ENCODE results near the gene DFFB.
"Not testable (repeated sequence)": the region's sequence is repeated elsewhere in the genome, so short reads cannot be mapped to it uniquely, and the experiment has no call there.

The DFFB gene

GRCh38 chr1:3907031-3907534, 49.8 kb downstream of the DFFB start:
- DNase-seq (ENCODE audit: insufficient read length, low spot score), result no peak
- no peak for FAIRE-seq

DNA sequence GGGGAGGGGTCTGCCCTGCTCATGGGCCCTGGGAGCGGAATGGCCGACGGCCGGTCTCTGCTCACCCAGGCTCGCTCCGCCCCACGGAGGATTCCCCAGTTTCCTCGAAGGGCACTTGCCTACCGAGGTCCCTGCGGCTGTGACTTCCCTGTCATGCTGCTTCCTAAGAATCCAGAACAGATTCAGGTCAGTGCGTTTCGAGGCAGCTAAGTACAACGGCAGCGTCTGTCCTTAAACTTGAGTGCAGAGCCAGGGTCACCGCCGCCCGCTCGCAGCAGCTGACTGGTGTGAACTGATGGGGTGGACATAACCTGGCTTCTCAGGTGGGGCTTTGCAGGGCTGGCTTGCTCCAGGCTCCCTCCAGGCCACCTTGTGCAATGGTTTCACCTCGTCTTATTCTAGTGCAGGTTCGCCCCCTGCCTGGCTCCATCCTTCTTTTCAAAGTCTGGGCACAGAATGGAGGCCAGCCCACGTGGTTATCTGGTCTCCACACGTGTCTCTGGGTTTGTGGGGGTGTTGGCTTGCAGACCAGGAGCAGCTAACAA, 50.4 kb downstream of the DFFB start:
- no peak for DNase-seq (ENCODE audit: insufficient read length, low spot score)

GRCh38 chr1:3908886-3909517, 51.7 kb downstream of the DFFB start:
- DNase-seq (ENCODE audit: insufficient read length, low spot score) (no peak), FAIRE-seq (no peak)

More for the DNA sequence above, 50.4 kb downstream of the DFFB start:
- FAIRE-seq, result no peak

GRCh38 chr1:3909615-3910014, 52.3 kb downstream of the DFFB start:
- DNase-seq (ENCODE audit: insufficient read length, low spot score) (no peak), FAIRE-seq (no peak)

- DNase-seq (ENCODE audit: insufficient read length, low spot score) (no peak), FAIRE-seq (no peak)
Observed at GRCh38 chr1:3910049-3910731, 52.9 kb downstream of the DFFB start.

DNA sequence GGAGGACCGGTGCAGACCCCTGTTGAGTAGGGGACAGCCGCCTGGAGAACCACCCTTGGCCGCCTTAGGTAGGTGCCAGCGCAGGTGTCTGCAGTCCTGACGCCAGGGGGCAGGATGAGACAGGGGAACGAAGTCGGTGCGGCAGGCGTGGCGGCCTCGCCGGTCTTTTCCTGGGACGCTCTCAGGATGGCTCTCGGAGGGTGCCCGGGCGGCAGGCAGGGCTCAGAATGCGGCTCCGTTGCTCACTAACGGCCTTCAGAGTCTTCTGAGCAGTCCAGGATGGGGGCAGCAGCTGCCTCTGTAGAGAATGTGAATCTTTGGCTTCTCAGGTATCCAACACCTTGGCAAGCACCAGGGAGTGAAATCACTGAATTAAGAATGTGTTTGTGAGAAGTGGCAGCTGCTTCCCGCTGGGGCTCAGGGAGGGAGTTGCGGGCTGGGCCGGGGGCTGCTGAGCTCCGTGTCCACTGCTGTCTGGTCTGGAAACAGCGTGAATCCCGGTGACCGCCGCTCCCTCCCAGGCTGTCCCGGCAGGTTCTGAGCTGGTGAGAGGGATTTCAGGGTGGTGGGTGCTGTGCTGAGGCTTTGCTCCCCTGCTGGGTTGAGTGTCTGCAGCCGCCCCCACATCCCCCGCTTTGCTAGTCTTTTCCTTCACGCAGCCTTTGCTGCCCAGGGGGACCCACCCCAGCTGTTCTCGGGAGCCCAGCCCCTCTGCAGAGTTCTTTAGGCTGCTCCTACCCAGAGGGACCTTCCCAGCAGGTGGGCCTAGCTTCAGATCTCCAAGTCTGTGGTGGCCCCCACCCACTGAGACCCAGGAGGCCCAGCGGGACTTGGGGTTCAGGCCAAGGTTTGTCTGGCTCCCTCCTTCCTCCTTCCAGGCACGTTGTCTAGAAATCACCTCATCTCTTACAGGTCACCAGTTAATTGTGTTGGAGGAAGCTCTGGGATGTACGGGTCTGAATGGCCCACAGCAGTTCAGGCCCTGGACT, 53.9 kb downstream of the DFFB start:
- FAIRE-seq (peak; percentile 64), DNase-seq (ENCODE audit: insufficient read length, low spot score) (peak; percentile 86)

- FAIRE-seq (no peak), DNase-seq (ENCODE audit: insufficient read length, low spot score) (no peak)
Observed at GRCh38 chr1:3911981-3912808, 54.9 kb downstream of the DFFB start.

- no peak for DNase-seq (ENCODE audit: insufficient read length, low spot score)
- no peak for FAIRE-seq
Observed at GRCh38 chr1:3912809-3913685, 55.8 kb downstream of the DFFB start.

DNA sequence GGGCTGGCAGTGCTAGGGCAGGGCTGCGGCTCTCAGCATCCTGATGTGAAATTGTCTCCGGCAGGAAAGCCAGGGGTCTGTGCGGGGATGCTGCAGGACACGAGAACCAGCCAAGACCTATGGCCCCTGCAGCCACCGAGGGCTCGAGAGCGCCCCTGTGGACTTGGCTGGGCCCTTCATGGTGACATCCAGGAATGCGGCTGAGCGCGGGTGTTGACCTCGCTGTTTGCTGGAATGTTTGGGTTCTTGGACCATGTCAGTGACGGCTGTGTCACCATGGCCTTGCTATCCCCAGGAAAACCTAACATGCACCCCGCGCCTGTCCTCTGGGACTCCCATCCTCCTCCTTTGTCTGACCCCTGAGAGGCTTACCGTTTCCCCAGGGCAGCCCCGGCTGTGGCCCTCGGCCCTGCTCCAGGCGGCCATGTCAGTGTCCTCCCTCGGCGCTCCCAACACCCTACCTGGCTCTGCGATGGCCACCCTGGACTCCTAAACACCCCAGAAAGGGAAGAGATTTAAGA, 57.1 kb downstream of the DFFB start:
- no peak for DNase-seq (ENCODE audit: insufficient read length, low spot score)
- no peak for FAIRE-seq

- FAIRE-seq (no peak), DNase-seq (ENCODE audit: insufficient read length, low spot score) (no peak)
Observed at GRCh38 chr1:3914911-3915310, 57.6 kb downstream of the DFFB start.

DNA sequence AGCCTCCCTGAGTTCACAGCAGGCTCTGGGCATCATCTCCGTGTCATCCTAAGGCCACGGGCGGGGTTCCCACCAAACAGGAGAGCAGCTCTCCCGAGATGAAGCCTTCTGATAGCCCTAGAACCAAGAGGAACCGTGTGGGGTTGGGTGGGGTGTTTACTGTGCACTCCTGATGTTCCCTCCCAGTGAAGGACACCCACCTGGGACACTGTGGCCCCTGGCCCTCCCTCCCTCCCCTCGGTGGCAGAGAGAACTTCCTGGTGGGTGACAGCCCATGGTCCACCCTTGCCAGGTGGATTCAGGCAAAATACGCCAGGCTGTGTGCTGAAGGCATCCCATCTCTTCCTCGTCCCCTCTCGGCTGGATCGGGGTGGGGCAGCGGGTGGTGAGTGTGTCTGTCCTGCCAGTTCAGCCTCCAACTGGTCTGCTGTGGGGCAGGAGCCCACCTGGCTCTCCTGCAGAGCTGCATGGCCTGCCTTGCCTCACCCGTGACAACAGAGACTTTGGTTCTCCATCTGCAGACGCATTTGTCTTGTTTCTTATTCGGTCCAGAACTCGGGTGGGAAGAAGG, 58.4 kb downstream of the DFFB start:
- no peak for DNase-seq (ENCODE audit: insufficient read length, low spot score)
- no peak for FAIRE-seq

GRCh38 chr1:3917761-3918160, 60.5 kb downstream of the DFFB start:
- FAIRE-seq, result no peak

DNA sequence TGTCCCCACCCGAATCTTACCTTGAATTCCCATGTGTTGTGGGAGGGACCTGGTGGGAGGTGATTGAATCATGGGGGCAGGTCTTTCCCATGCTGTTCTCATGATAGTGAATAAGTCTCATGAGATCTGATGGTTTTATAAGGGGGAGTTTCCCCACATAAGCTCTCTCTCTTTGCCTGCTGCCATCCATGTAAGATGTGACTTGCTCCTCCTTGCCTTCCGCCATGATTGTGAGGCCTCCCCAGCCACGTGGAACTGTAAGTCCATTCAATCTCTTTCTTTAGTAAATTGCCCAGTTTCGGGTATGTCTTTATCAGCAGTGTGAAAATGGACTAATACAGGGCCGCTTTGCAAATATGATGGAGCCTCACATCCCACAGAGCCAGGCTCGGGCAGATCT, 61.1 kb downstream of the DFFB start:
- FAIRE-seq; DNase-seq (ENCODE audit: insufficient read length, low spot score): not testable (repeated sequence)

More at GRCh38 chr1:3917761-3918160, 60.5 kb downstream of the DFFB start:
- DNase-seq (ENCODE audit: insufficient read length, low spot score), result no peak

- no peak for DNase-seq (ENCODE audit: insufficient read length, low spot score)
- FAIRE-seq, result no peak
Observed at GRCh38 chr1:3918966-3919611, 61.8 kb downstream of the DFFB start.

DNA sequence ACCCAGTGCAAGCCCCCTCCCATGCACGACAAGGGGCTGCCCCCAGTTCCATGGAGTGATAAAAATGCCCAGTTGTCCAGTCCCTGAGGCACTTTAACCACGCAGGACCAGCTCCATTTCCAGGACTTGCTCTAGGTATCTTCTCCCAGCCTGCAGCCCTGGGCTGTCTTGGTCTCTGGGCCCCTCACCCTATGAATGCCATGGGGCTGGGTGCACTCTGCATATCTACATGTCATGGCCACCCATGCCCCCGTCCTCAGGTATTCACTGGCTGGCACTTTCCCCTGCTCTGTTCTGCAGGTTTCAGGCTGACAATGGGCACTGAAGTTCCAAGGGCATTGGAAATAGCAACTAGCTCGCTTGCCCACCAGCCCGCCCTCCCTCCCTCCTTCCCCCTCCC, 62.4 kb downstream of the DFFB start:
- no peak for FAIRE-seq

DNA sequence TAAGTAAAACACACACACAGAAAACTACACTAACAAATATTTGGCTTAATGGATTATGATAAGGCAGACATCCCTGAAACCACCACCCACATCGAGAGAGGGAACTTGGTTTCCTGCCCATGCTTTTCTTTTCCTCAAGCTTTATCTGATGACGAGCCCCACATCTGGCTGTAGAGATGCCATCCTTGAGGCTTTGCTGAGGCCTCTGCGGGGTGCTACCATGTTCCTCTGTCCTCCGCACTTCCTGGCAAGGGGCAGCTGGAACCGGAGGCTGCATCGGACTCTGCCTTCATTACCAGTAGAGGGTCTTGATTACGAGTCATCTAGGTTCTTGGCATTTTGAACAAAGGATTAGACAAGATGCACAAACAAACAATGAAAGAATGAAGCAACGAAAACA, 64.5 kb downstream of the DFFB start:
- FAIRE-seq, result no peak
- no peak for DNase-seq (ENCODE audit: insufficient read length, low spot score)

More for the DNA sequence above, 62.4 kb downstream of the DFFB start:
- no peak for DNase-seq (ENCODE audit: insufficient read length, low spot score)

GRCh38 chr1:3922201-3922725, 65.0 kb downstream of the DFFB start:
- no peak for FAIRE-seq
- DNase-seq (ENCODE audit: insufficient read length, low spot score), result no peak

DNA sequence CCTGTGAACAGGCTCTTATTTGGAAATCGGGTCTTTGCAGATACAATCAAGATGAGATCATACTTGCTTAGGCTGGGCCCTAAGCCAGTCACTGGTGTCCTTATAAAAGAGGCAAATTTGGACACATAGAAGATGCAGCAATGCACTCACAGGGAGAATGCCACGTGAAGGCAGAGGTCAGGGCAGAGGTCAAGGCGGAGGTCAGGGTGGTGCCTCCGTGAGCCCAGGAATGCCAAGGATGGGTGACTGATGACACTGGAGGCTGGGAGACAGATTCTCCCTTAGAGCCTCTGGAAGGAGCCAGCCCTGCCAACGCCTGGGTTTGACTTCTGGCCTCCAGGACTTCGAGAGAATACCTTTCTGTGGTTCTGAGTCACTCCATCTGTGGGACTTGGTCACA, 65.6 kb downstream of the DFFB start:
- no peak for FAIRE-seq
- DNase-seq (ENCODE audit: insufficient read length, low spot score), result no peak

Measured in GM19239 (cell line).